ENCODE data around the gene ITLN1. TPM values are rescaled to one million over a fixed set of nuclear protein-coding genes. Genes with fewer than 3 reads are reported as not detected.

The ITLN1 gene
- total RNA-seq, 2 donors from 2014 or later: 0.29 to 0.60 TPM

- intact Hi-C loops (cut with DNase I): no loop called here
- DNase-seq (ENCODE audit: low spot score): no peak
These were observed 54.4 kb downstream of the ITLN1 start for GRCh38 chr1:160830321-160831153.

DNA sequence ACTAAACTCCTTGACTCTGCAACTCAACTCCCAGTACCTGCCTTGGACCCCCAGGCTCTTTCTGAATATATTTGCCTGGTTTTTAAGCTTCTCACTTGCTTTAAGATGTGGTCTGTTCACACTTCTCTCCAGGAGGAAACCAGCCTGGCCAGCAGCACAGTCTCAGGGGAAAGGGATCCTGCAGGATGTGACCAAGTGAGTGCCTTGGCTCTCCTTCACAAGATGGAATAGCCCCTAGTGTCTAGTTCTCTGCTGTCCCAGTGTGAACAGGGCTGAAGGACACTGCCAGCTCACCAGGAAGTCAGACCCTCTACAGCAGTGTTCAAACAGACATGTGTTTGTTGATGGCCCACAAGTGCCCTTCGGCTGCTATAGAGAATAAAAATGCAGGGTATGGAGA, 55.2 kb downstream of the ITLN1 start:
- intact Hi-C loops (cut with DNase I): no loop called here
- no peak for DNase-seq (ENCODE audit: low spot score)

GRCh38 chr1:160827418-160827817, 57.6 kb downstream of the ITLN1 start:
- no peak for DNase-seq (ENCODE audit: low spot score)
- intact Hi-C loops (cut with DNase I): no loop called here

DNA sequence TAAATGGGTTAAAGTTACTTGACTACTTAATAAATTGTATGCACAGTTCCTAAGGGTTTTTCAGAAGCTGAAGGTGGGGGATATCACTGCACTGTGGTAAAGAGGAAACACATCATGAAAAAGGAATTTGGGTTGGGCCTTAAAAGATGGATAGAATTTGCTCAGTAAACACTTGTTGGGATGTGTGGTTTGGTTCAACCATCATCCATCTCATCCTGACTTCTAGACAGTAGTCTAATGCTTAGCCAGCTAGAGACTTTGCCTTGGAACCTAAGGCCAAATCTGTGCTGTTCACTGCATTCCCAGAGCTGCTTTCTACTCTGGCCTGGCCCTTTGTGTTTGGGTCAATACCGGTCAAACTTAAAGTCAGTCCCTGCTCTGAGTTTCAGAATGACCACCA, 58.4 kb downstream of the ITLN1 start:
- intact Hi-C loops (cut with DNase I): no loop called here
- DNase-seq (ENCODE audit: low spot score): no peak

Other genes starting within 250 kb of the ITLN1 start
- gene SLAMF1, start 238.1 kb downstream of the ITLN1 start, total RNA-seq: under 1 TPM; 0.32 to 0.38 TPM
- gene CD48, start 173.4 kb downstream of the ITLN1 start, total RNA-seq: 1 to 10 TPM; 3.3 to 5.6 TPM
- under 1 TPM; 0.69 to 0.81 TPM for gene SLAMF7, start 145.9 kb downstream of the ITLN1 start, total RNA-seq
- gene LY9, start 89.0 kb downstream of the ITLN1 start, total RNA-seq: under 1 TPM; 0.32 to 0.52 TPM
- gene CD244, start 22.3 kb downstream of the ITLN1 start, total RNA-seq: under 1 TPM; 0.48 to 0.65 TPM
- gene ITLN2, start 69.6 kb upstream of the ITLN1 start, total RNA-seq: not detected
- 10 to 100 TPM; 16.0 to 17.3 TPM for gene F11R, start 136.0 kb upstream of the ITLN1 start, total RNA-seq
- 10 to 100 TPM in 1 of 2 donors, 1 to 10 TPM in 1; 4.5 to 12.5 TPM for gene TSTD1, start 153.8 kb upstream of the ITLN1 start, total RNA-seq
- 10 to 100 TPM; 33.5 to 40.0 TPM for gene USF1, start 160.8 kb upstream of the ITLN1 start, total RNA-seq
- gene ARHGAP30, start 184.7 kb upstream of the ITLN1 start, total RNA-seq: 10 to 100 TPM; 10.5 to 15.2 TPM
- under 1 TPM in 1 of 2 donors, not detected in 1; 0.19 TPM for gene NECTIN4, start 204.4 kb upstream of the ITLN1 start, total RNA-seq
- 1 to 10 TPM; 2.4 to 4.2 TPM for gene KLHDC9, start 213.2 kb upstream of the ITLN1 start, total RNA-seq
- 10 to 100 TPM; 35.8 to 43.6 TPM for gene PFDN2, start 232.9 kb upstream of the ITLN1 start, total RNA-seq
- 10 to 100 TPM; 23.7 to 29.6 TPM for gene NIT1, start 232.9 kb upstream of the ITLN1 start, total RNA-seq
- 10 to 100 TPM; 32.1 to 35.8 TPM for gene DEDD, start 247.5 kb upstream of the ITLN1 start, total RNA-seq